Measurements from ENCODE around the gene GPAT3.

GPAT3 gene

GRCh38 chr4:83625821-83626220, 89.9 kb downstream of the GPAT3 start:
- H3K9me3 Mint-ChIP-seq = peaks cover 9% of the 10 kb centered on the region
- no peak overlapping the region for H3K27ac Mint-ChIP-seq
- H3K36me3 Mint-ChIP-seq = peaks cover 7% of the 10 kb centered on the region
- no peaks in the 10 kb centered on the region for H3K4me1 Mint-ChIP-seq
- H3K27me3 Mint-ChIP-seq = peaks cover 15% of the 10 kb centered on the region
- no peak overlapping the region for H3K4me3 Mint-ChIP-seq
- ATAC-seq (ENCODE audit: low read depth) = no peak
- DNase-seq (ENCODE audit: low spot score in 2 of 2) = no peak

GRCh38 chr4:83626245-83626836, 90.4 kb downstream of the GPAT3 start:
- H3K27me3 Mint-ChIP-seq = peaks cover 11% of the 10 kb centered on the region
- H3K4me3 Mint-ChIP-seq = no peak overlapping the region
- ATAC-seq (ENCODE audit: low read depth) (no peak), DNase-seq (ENCODE audit: low spot score in 2 of 2) (no peak)
- no peak overlapping the region for H3K27ac Mint-ChIP-seq
- peaks cover 4% of the 10 kb centered on the region for H3K36me3 Mint-ChIP-seq
- no peaks in the 10 kb centered on the region for H3K4me1 Mint-ChIP-seq
- peaks cover 7% of the 10 kb centered on the region for H3K9me3 Mint-ChIP-seq

- no peak for DNase-seq (ENCODE audit: low spot score in 2 of 2)
- Mint-ChIP-seq H3K4me3 (no peak overlapping the region), H3K4me1 (no peaks in the 10 kb centered on the region), H3K27me3 (peaks cover 13% of the 10 kb centered on the region), H3K36me3 (no peaks in the 10 kb centered on the region), H3K9me3 (no peaks in the 10 kb centered on the region), H3K27ac (no peak overlapping the region)
- no peak for ATAC-seq (ENCODE audit: low read depth)
Observed at GRCh38 chr4:83629945-83630721, 94.2 kb downstream of the GPAT3 start.

GRCh38 chr4:83631066-83631465, 95.2 kb downstream of the GPAT3 start:
- no peak overlapping the region for H3K4me3 Mint-ChIP-seq
- ATAC-seq (ENCODE audit: low read depth) (no peak), DNase-seq (ENCODE audit: low spot score in 2 of 2) (no peak)
- H3K27me3 Mint-ChIP-seq = peaks cover 13% of the 10 kb centered on the region
- H3K27ac Mint-ChIP-seq = no peak overlapping the region
- H3K36me3 Mint-ChIP-seq = no peaks in the 10 kb centered on the region
- no peaks in the 10 kb centered on the region for H3K4me1 Mint-ChIP-seq
- no peaks in the 10 kb centered on the region for H3K9me3 Mint-ChIP-seq

- no peaks in the 10 kb centered on the region for H3K4me1 Mint-ChIP-seq
- H3K36me3 Mint-ChIP-seq = no peaks in the 10 kb centered on the region
- DNase-seq (ENCODE audit: low spot score in 2 of 2) = no peak
Observed at GRCh38 chr4:83636930-83637329, 101.0 kb downstream of the GPAT3 start.

GRCh38 chr4:83639849-83640493, 104.1 kb downstream of the GPAT3 start:
- H3K9me3 Mint-ChIP-seq = no peaks in the 10 kb centered on the region
- DNase-seq (ENCODE audit: low spot score in 2 of 2) (peak; percentile 56 to 63), ATAC-seq (ENCODE audit: low read depth) (peak; percentile 69)
- no peaks in the 10 kb centered on the region for H3K36me3 Mint-ChIP-seq
- peaks cover 2% of the 10 kb centered on the region for H3K4me1 Mint-ChIP-seq
- H3K27ac Mint-ChIP-seq = no peak overlapping the region
- H3K4me3 Mint-ChIP-seq = no peak overlapping the region
- H3K27me3 Mint-ChIP-seq = peaks cover 3% of the 10 kb centered on the region

More at GRCh38 chr4:83636930-83637329, 101.0 kb downstream of the GPAT3 start:
- ATAC-seq (ENCODE audit: low read depth) = no peak
- Mint-ChIP-seq H3K9me3 (no peaks in the 10 kb centered on the region), H3K27me3 (peaks cover 8% of the 10 kb centered on the region), H3K27ac (no peak overlapping the region), H3K4me3 (no peak overlapping the region)

GRCh38 chr4:83643036-83643435, 107.1 kb downstream of the GPAT3 start:
- no peak for ATAC-seq (ENCODE audit: low read depth)
- H3K4me1 Mint-ChIP-seq = peaks cover 2% of the 10 kb centered on the region
- H3K27ac Mint-ChIP-seq = no peak overlapping the region
- DNase-seq (ENCODE audit: low spot score in 2 of 2) = no peak
- H3K4me3 Mint-ChIP-seq = no peak overlapping the region
- peaks cover 4% of the 10 kb centered on the region for H3K27me3 Mint-ChIP-seq
- no peaks in the 10 kb centered on the region for H3K36me3 Mint-ChIP-seq
- H3K9me3 Mint-ChIP-seq = no peaks in the 10 kb centered on the region

- H3K4me1 Mint-ChIP-seq = peaks cover 2% of the 10 kb centered on the region
- H3K27ac Mint-ChIP-seq = no peak overlapping the region
- H3K4me3 Mint-ChIP-seq = no peak overlapping the region
- DNase-seq (ENCODE audit: low spot score in 2 of 2) = peak in 1 of 2 donors; percentile 37
- peak; percentile 53 for ATAC-seq (ENCODE audit: low read depth)
- no peaks in the 10 kb centered on the region for H3K9me3 Mint-ChIP-seq
- H3K36me3 Mint-ChIP-seq = no peaks in the 10 kb centered on the region
- H3K27me3 Mint-ChIP-seq = peaks cover 4% of the 10 kb centered on the region
Observed at GRCh38 chr4:83644677-83645659, 109.1 kb downstream of the GPAT3 start.

- H3K36me3 Mint-ChIP-seq = no peaks in the 10 kb centered on the region
- H3K4me3 Mint-ChIP-seq = no peak overlapping the region
- H3K9me3 Mint-ChIP-seq = no peaks in the 10 kb centered on the region
- H3K4me1 Mint-ChIP-seq = peaks cover 2% of the 10 kb centered on the region
- peaks cover 4% of the 10 kb centered on the region for H3K27me3 Mint-ChIP-seq
- no peak overlapping the region for H3K27ac Mint-ChIP-seq
- DNase-seq (ENCODE audit: low spot score in 2 of 2) (no peak), ATAC-seq (ENCODE audit: low read depth) (no peak)
Observed at GRCh38 chr4:83646538-83647239, 110.8 kb downstream of the GPAT3 start.

GRCh38 chr4:83651846-83652245, 115.9 kb downstream of the GPAT3 start:
- Mint-ChIP-seq H3K9me3 (no peaks in the 10 kb centered on the region), H3K4me3 (no peak overlapping the region), H3K27ac (no peak overlapping the region), H3K4me1 (no peaks in the 10 kb centered on the region), H3K27me3 (peaks cover 6% of the 10 kb centered on the region), H3K36me3 (no peaks in the 10 kb centered on the region)
- ATAC-seq (ENCODE audit: low read depth) (no peak), DNase-seq (ENCODE audit: low spot score in 2 of 2) (no peak)

Measured in memory B cell (primary cell).